ENCODE measurements around the gene TEF. TPM values are rescaled to one million over a fixed set of nuclear protein-coding genes. Genes with fewer than 3 reads are reported as not detected.

TEF gene
- total RNA-seq, 1 experiment from 2014 or later = 2.2 TPM

- H3K27ac Mint-ChIP-seq (ENCODE audit: low read depth, unreplicated experiment) = peak overlapping the region; percentile 64
- POLR2A ChIA-PET = interaction anchor here (0.6 to 1.0 kb wide), 2 partner anchors 13 to 105 kb away, joined by 3 read pairs; no protein-coding TSS in a partner anchor
- TF ChIP-seq CTCF (IDR thresholded peaks at IDR 0.05; ENCODE audit: unreplicated experiment) = no peak
Measured at GRCh38 chr22:41353862-41354575, 27.7 kb upstream of the TEF start.

GRCh38 chr22:41354979-41355378 lies 26.8 kb upstream of the TEF start:
- POLR2A ChIA-PET = no interaction called here
- Mint-ChIP-seq H3K4me1 (ENCODE audit: insufficient read depth, unreplicated experiment) (peaks cover 18% of the 10 kb centered on the region), H3K4me3 (ENCODE audit: unreplicated experiment) (no peak overlapping the region), H3K36me3 (ENCODE audit: insufficient read depth, unreplicated experiment) (peaks cover 28% of the 10 kb centered on the region), H3K9me3 (ENCODE audit: unreplicated experiment) (no peaks in the 10 kb centered on the region), H3K27me3 (ENCODE audit: insufficient read depth, unreplicated experiment) (no peaks in the 10 kb centered on the region), H3K27ac (ENCODE audit: low read depth, unreplicated experiment) (no peak overlapping the region)
- intact Hi-C loops (cut with micrococcal nuclease) = no loop called here
- no TSS peak for BruUV-seq (replicated peaks)
- no peak for DNase-seq (ENCODE audit: unreplicated experiment)
- CTCF ChIA-PET = no interaction called here
- TF ChIP-seq CTCF (IDR thresholded peaks at IDR 0.05; ENCODE audit: unreplicated experiment) = no peak

More at GRCh38 chr22:41353862-41354575, 27.7 kb upstream of the TEF start:
- H3K27me3 Mint-ChIP-seq (ENCODE audit: insufficient read depth, unreplicated experiment) = no peaks in the 10 kb centered on the region
- CTCF ChIA-PET = interaction anchor here (0.5 kb wide), 1 partner anchor 72 kb away, joined by 3 read pairs; no protein-coding TSS in a partner anchor
- no peak for DNase-seq (ENCODE audit: unreplicated experiment)
- peaks cover 20% of the 10 kb centered on the region for H3K4me1 Mint-ChIP-seq (ENCODE audit: insufficient read depth, unreplicated experiment)
- no peak overlapping the region for H3K4me3 Mint-ChIP-seq (ENCODE audit: unreplicated experiment)
- H3K9me3 Mint-ChIP-seq (ENCODE audit: unreplicated experiment) = no peaks in the 10 kb centered on the region
- no TSS peak for BruUV-seq (replicated peaks)
- intact Hi-C loops (cut with micrococcal nuclease) = no loop called here
- H3K36me3 Mint-ChIP-seq (ENCODE audit: insufficient read depth, unreplicated experiment) = peaks cover 28% of the 10 kb centered on the region

- BruUV-seq (replicated peaks) = no TSS peak
- H3K27ac Mint-ChIP-seq (ENCODE audit: low read depth, unreplicated experiment) = no peak overlapping the region
- H3K4me3 Mint-ChIP-seq (ENCODE audit: unreplicated experiment) = no peak overlapping the region
- H3K4me1 Mint-ChIP-seq (ENCODE audit: insufficient read depth, unreplicated experiment) = peaks cover 9% of the 10 kb centered on the region
- TF ChIP-seq CTCF (IDR thresholded peaks at IDR 0.05; ENCODE audit: unreplicated experiment) = no peak
- peaks cover 28% of the 10 kb centered on the region for H3K36me3 Mint-ChIP-seq (ENCODE audit: insufficient read depth, unreplicated experiment)
- no peak for DNase-seq (ENCODE audit: unreplicated experiment)
- H3K9me3 Mint-ChIP-seq (ENCODE audit: unreplicated experiment) = no peaks in the 10 kb centered on the region
- H3K27me3 Mint-ChIP-seq (ENCODE audit: insufficient read depth, unreplicated experiment) = no peaks in the 10 kb centered on the region
- CTCF ChIA-PET = no interaction called here
- POLR2A ChIA-PET = no interaction called here
- intact Hi-C loops (cut with micrococcal nuclease) = no loop called here
Measured at GRCh38 chr22:41355895-41356294, 25.8 kb upstream of the TEF start.

GRCh38 chr22:41356430-41357028 lies 25.2 kb upstream of the TEF start:
- ChIA-PET CTCF (no interaction called here), POLR2A (no interaction called here)
- intact Hi-C loops (cut with micrococcal nuclease) = no loop called here
- TF ChIP-seq CTCF (IDR thresholded peaks at IDR 0.05; ENCODE audit: unreplicated experiment) = no peak
- Mint-ChIP-seq H3K27ac (ENCODE audit: low read depth, unreplicated experiment) (no peak overlapping the region), H3K4me1 (ENCODE audit: insufficient read depth, unreplicated experiment) (peaks cover 5% of the 10 kb centered on the region), H3K9me3 (ENCODE audit: unreplicated experiment) (no peaks in the 10 kb centered on the region), H3K4me3 (ENCODE audit: unreplicated experiment) (no peak overlapping the region), H3K27me3 (ENCODE audit: insufficient read depth, unreplicated experiment) (no peaks in the 10 kb centered on the region), H3K36me3 (ENCODE audit: insufficient read depth, unreplicated experiment) (peaks cover 28% of the 10 kb centered on the region)
- no TSS peak for BruUV-seq (replicated peaks)
- DNase-seq (ENCODE audit: unreplicated experiment) = no peak

All from MCF 10A (cell line).